IMR-90 (cell line): ENCODE data around the gene DHRS13.

ENCODE experiments used
- BHLHE40 ChIP-seq: fragments of 150-350 bp; IDR thresholded peaks from 2 replicates; pipeline ENCODE4 v1.6.1; 2016; ENCODE audit warnings: mild to moderate bottlenecking, low read depth, low read length
- ELK1 ChIP-seq: fragments of 150-350 bp; IDR thresholded peaks from 2 replicates; pipeline ENCODE4 v1.6.1; 2016; ENCODE audit warnings: low read depth, mild to moderate bottlenecking, low read length, moderate library complexity, borderline replicate concordance
- FOS ChIP-seq: fragments of 150-350 bp; IDR thresholded peaks from 2 replicates; pipeline ENCODE4 v1.6.1; 2016; ENCODE audit warnings: low read depth, low read length
- POLR2A ChIP-seq: IDR thresholded peaks from 2 replicates; pipeline ENCODE4 v1.6.1; 2012; ENCODE audit warnings: mild to moderate bottlenecking, low read depth, low read length
- RAD21 ChIP-seq: IDR thresholded peaks from 2 replicates; pipeline ENCODE4 v1.6.1; 2012; ENCODE audit warnings: low read length, improper control_type of control experiment
- USF2 ChIP-seq: fragments of 150-350 bp; IDR thresholded peaks from 2 replicates; pipeline ENCODE4 v1.6.1; 2017; ENCODE audit warnings: mild to moderate bottlenecking, antibody characterized with exemption, low read length, low read depth
- TF ChIP-seq, protein P1 (sequence below): conservative IDR thresholded peaks from 2 replicates; pipeline ENCODE4 v1.5.1; 2012; ENCODE audit warnings: mild to moderate bottlenecking, low read depth, low read length, improper control_type of control experiment

GRCh38 chr17:28879886-28880571 is 22.9 kb downstream of the DHRS13 start:
- TF ChIP-seq, protein P1, sequence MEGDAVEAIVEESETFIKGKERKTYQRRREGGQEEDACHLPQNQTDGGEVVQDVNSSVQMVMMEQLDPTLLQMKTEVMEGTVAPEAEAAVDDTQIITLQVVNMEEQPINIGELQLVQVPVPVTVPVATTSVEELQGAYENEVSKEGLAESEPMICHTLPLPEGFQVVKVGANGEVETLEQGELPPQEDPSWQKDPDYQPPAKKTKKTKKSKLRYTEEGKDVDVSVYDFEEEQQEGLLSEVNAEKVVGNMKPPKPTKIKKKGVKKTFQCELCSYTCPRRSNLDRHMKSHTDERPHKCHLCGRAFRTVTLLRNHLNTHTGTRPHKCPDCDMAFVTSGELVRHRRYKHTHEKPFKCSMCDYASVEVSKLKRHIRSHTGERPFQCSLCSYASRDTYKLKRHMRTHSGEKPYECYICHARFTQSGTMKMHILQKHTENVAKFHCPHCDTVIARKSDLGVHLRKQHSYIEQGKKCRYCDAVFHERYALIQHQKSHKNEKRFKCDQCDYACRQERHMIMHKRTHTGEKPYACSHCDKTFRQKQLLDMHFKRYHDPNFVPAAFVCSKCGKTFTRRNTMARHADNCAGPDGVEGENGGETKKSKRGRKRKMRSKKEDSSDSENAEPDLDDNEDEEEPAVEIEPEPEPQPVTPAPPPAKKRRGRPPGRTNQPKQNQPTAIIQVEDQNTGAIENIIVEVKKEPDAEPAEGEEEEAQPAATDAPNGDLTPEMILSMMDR: no peak
- TF ChIP-seq RAD21 (no peak), BHLHE40 (no peak), ELK1 (no peak), FOS (no peak), USF2 (no peak), POLR2A (no peak)
